KMS-11 (cell line): ENCODE results near the gene ZBTB20.

Experiments used
- H2AFZ ChIP-seq: fragments of 200-600 bp; sonication (generic); 2 replicates; pipeline ENCODE4 v1.6.1; 2016; ENCODE audit warnings: antibody characterized with exemption, mixed run types, low read depth
- H3K27ac ChIP-seq: fragments of 200-600 bp; sonication (generic); 2 replicates; pipeline ENCODE4 v1.6.1; 2016; ENCODE audit warnings: mild to moderate bottlenecking, mixed run types
- H3K27me3 ChIP-seq: fragments of 200-600 bp; sonication (generic); 2 replicates; pipeline ENCODE4 v1.6.1; 2017; ENCODE audit warnings: mild to moderate bottlenecking, low read depth, mixed run types, moderate library complexity; ENCODE audit not compliant: insufficient read depth
- H3K36me3 ChIP-seq: fragments of 200-600 bp; sonication (generic); 2 replicates; pipeline ENCODE4 v1.6.1; 2017; ENCODE audit warnings: mild to moderate bottlenecking, mixed run types; ENCODE audit not compliant: insufficient read depth
- H3K4me1 ChIP-seq: fragments of 200-600 bp; sonication (generic); 2 replicates; pipeline ENCODE4 v1.6.1; 2016; ENCODE audit warnings: mild to moderate bottlenecking, low read depth, mixed run types; ENCODE audit not compliant: poor library complexity, severe bottlenecking
- H3K4me2 ChIP-seq: fragments of 200-600 bp; sonication (generic); 2 replicates; pipeline ENCODE4 v1.7.0; 2016; ENCODE audit warnings: mild to moderate bottlenecking, mixed run types
- H3K4me3 ChIP-seq: fragments of 200-600 bp; sonication (generic); IDR thresholded peaks from 2 replicates; pipeline ENCODE4 v1.6.1; 2017; ENCODE audit warnings: low read depth, low read length, mixed read lengths; ENCODE audit not compliant: insufficient read depth
- H3K79me2 ChIP-seq: fragments of 200-600 bp; sonication (generic); 2 replicates; pipeline ENCODE4 v1.6.1; 2016; ENCODE audit warnings: low read depth, mixed run types; ENCODE audit not compliant: insufficient read depth
- H3K9ac ChIP-seq: fragments of 200-600 bp; sonication (generic); 2 replicates; pipeline ENCODE4 v1.6.1; 2016; ENCODE audit warnings: mild to moderate bottlenecking, mixed run types
- H4K20me1 ChIP-seq: fragments of 200-600 bp; sonication (generic); 2 replicates; pipeline ENCODE4 v1.6.1; 2016; ENCODE audit warnings: mild to moderate bottlenecking, mixed run types; ENCODE audit not compliant: insufficient read depth
- CTCF ChIP-seq: fragments of 200-600 bp; sonication (generic); conservative IDR thresholded peaks from 2 replicates; pipeline ENCODE4 v1.6.1; 2017; ENCODE audit warnings: low read depth, mild to moderate bottlenecking, antibody characterized with exemption, low read length, moderate library complexity, mixed read lengths

Gene ZBTB20

GRCh38 chr3:114707252-114707860 is 439.7 kb downstream of the ZBTB20 start:
- Histone ChIP-seq H2AFZ (no peak overlapping the region), H3K4me3 (no peak overlapping the region), H3K36me3 (no peaks in the 10 kb centered on the region), H3K27me3 (no peaks in the 10 kb centered on the region), H3K27ac (no peak overlapping the region), H3K79me2 (no peaks in the 10 kb centered on the region), H3K4me2 (no peak overlapping the region), H3K9ac (no peak overlapping the region), H4K20me1 (no peaks in the 10 kb centered on the region), H3K4me1 (peaks cover 12% of the 10 kb centered on the region)
- TF ChIP-seq CTCF, result no peak

GRCh38 chr3:114706591-114707232 is 440.4 kb downstream of the ZBTB20 start:
- Histone ChIP-seq H3K79me2 (no peaks in the 10 kb centered on the region), H4K20me1 (no peaks in the 10 kb centered on the region), H3K27ac (no peak overlapping the region), H3K9ac (no peak overlapping the region), H3K4me2 (no peak overlapping the region), H3K36me3 (no peaks in the 10 kb centered on the region), H3K4me3 (no peak overlapping the region), H3K4me1 (peaks cover 12% of the 10 kb centered on the region), H2AFZ (no peak overlapping the region), H3K27me3 (no peaks in the 10 kb centered on the region)
- no peak for TF ChIP-seq CTCF

GRCh38 chr3:114700637-114701234 is 446.4 kb downstream of the ZBTB20 start:
- H3K4me1 ChIP-seq, result no peaks in the 10 kb centered on the region
- H3K27me3 ChIP-seq, result no peaks in the 10 kb centered on the region
- H3K4me3 ChIP-seq, result no peak overlapping the region
- no peaks in the 10 kb centered on the region for H3K36me3 ChIP-seq
- no peak overlapping the region for H3K4me2 ChIP-seq
- H3K9ac ChIP-seq, result no peak overlapping the region
- no peak overlapping the region for H2AFZ ChIP-seq
- H4K20me1 ChIP-seq, result no peaks in the 10 kb centered on the region
- no peak overlapping the region for H3K27ac ChIP-seq
- TF ChIP-seq CTCF, result no peak
- no peaks in the 10 kb centered on the region for H3K79me2 ChIP-seq

GRCh38 chr3:114698146-114699105 is 448.7 kb downstream of the ZBTB20 start:
- no peak overlapping the region for H3K4me2 ChIP-seq
- H4K20me1 ChIP-seq, result no peaks in the 10 kb centered on the region
- no peak overlapping the region for H2AFZ ChIP-seq
- no peaks in the 10 kb centered on the region for H3K27me3 ChIP-seq
- no peak overlapping the region for H3K9ac ChIP-seq
- H3K4me1 ChIP-seq, result no peaks in the 10 kb centered on the region
- H3K79me2 ChIP-seq, result no peaks in the 10 kb centered on the region
- TF ChIP-seq CTCF, result no peak
- H3K4me3 ChIP-seq, result no peak overlapping the region
- H3K27ac ChIP-seq, result no peak overlapping the region
- no peaks in the 10 kb centered on the region for H3K36me3 ChIP-seq
